Progenitor cell of endocrine pancreas (in vitro differentiated cells): ENCODE measurements around the gene PLEK2. TPM values are rescaled to one million over a fixed set of nuclear protein-coding genes. Genes with fewer than 3 reads are reported as not detected.

Experiments
- DNase-seq: peaks from one replicate; pipeline ENCODE4 v3.0.0; 2021; ENCODE audit warnings: low spot score; ENCODE audit not compliant: unreplicated experiment
- H3K27ac Mint-ChIP-seq: 2 replicates; pipeline ENCODE4 v1.8.0; 2021; ENCODE audit warnings: mild to moderate bottlenecking, moderate library complexity, mixed read lengths
- H3K27me3 Mint-ChIP-seq: 2 replicates; pipeline ENCODE4 v1.8.0; 2021; ENCODE audit warnings: mixed read lengths
- H3K36me3 Mint-ChIP-seq: 2 replicates; pipeline ENCODE4 v1.8.0; 2022; ENCODE audit warnings: mixed read lengths; ENCODE audit not compliant: insufficient read depth
- H3K4me1 Mint-ChIP-seq: 2 replicates; pipeline ENCODE4 v1.8.0; 2021; ENCODE audit warnings: low read depth, mixed read lengths
- H3K4me3 Mint-ChIP-seq: 2 replicates; pipeline ENCODE4 v1.8.0; 2021; ENCODE audit warnings: low read depth, mild to moderate bottlenecking, moderate library complexity, mixed read lengths
- H3K9me3 Mint-ChIP-seq: 2 replicates; pipeline ENCODE4 v1.8.0; 2021; ENCODE audit warnings: low read depth, mixed read lengths
- CTCF ChIP-seq: fragments of 200-600 bp; sonication (generic); IDR thresholded peaks from one replicate; pipeline ENCODE4 v1.5.0; 2021; ENCODE audit warnings: antibody characterized with exemption, mild to moderate bottlenecking; ENCODE audit not compliant: unreplicated experiment
- total RNA-seq: library from RNA; stranded (reverse); gene quantifications from 2 replicates; pipeline ENCODE4 v1.2.1, GENCODE V29; 2021

PLEK2 gene
- total RNA-seq, 1 donor from 2014 or later, result 0.89 TPM

- no peaks in the 10 kb centered on the region for H3K36me3 Mint-ChIP-seq
- H3K4me3 Mint-ChIP-seq, result no peak overlapping the region
- TF ChIP-seq CTCF, result no peak
- no peaks in the 10 kb centered on the region for H3K4me1 Mint-ChIP-seq
- H3K9me3 Mint-ChIP-seq, result peaks cover 3% of the 10 kb centered on the region
- H3K27ac Mint-ChIP-seq, result no peak overlapping the region
- H3K27me3 Mint-ChIP-seq, result no peaks in the 10 kb centered on the region
- DNase-seq, result no peak
These were observed 6.2 kb downstream of the PLEK2 start for GRCh38 chr14:67405771-67406170.

GRCh38 chr14:67400434-67400833 lies 11.5 kb downstream of the PLEK2 start:
- peaks cover 5% of the 10 kb centered on the region for H3K4me1 Mint-ChIP-seq
- no peak for TF ChIP-seq CTCF
- H3K9me3 Mint-ChIP-seq, result peaks cover 3% of the 10 kb centered on the region
- peaks cover 2% of the 10 kb centered on the region for H3K27me3 Mint-ChIP-seq
- no peak overlapping the region for H3K4me3 Mint-ChIP-seq
- DNase-seq, result no peak
- no peaks in the 10 kb centered on the region for H3K36me3 Mint-ChIP-seq
- no peak overlapping the region for H3K27ac Mint-ChIP-seq

- peaks cover 8% of the 10 kb centered on the region for H3K4me1 Mint-ChIP-seq
These were observed 14.4 kb downstream of the PLEK2 start for GRCh38 chr14:67397536-67397935.

GRCh38 chr14:67396381-67396970 lies 15.5 kb downstream of the PLEK2 start:
- H3K27me3 Mint-ChIP-seq, result peaks cover 2% of the 10 kb centered on the region
- TF ChIP-seq CTCF, result no peak
- no peak for DNase-seq
- no peaks in the 10 kb centered on the region for H3K36me3 Mint-ChIP-seq
- no peaks in the 10 kb centered on the region for H3K9me3 Mint-ChIP-seq
- H3K27ac Mint-ChIP-seq, result no peak overlapping the region
- peak overlapping the region; percentile 2 for H3K4me3 Mint-ChIP-seq
- peaks cover 13% of the 10 kb centered on the region for H3K4me1 Mint-ChIP-seq

More at GRCh38 chr14:67397536-67397935, 14.4 kb downstream of the PLEK2 start:
- TF ChIP-seq CTCF, result no peak
- DNase-seq, result no peak
- Mint-ChIP-seq H3K9me3 (peaks cover under 1% of the 10 kb centered on the region), H3K27ac (no peak overlapping the region), H3K36me3 (no peaks in the 10 kb centered on the region), H3K4me3 (no peak overlapping the region), H3K27me3 (peaks cover 2% of the 10 kb centered on the region)

GRCh38 chr14:67395876-67396189 lies 16.1 kb downstream of the PLEK2 start:
- Mint-ChIP-seq H3K4me3 (no peak overlapping the region), H3K4me1 (peaks cover 13% of the 10 kb centered on the region), H3K27me3 (peaks cover 2% of the 10 kb centered on the region), H3K9me3 (no peaks in the 10 kb centered on the region), H3K27ac (peak overlapping the region; percentile 5), H3K36me3 (no peaks in the 10 kb centered on the region)
- TF ChIP-seq CTCF, result no peak
- no peak for DNase-seq
